HG02571 (cell line): Measurements from ENCODE around the gene UPK3BL1.
"Not testable (repeated sequence)": the region's sequence is repeated elsewhere in the genome, so short reads cannot be mapped to it uniquely, and the experiment has no call there.

ENCODE experiments used
- ATAC-seq: cut with Tn5 transposase; IDR thresholded peaks from one replicate; pipeline ENCODE4 v1.9.1; 2021; ENCODE audit warnings: mild to moderate bottlenecking, moderate library complexity; ENCODE audit not compliant: unreplicated experiment

Gene UPK3BL1

DNA sequence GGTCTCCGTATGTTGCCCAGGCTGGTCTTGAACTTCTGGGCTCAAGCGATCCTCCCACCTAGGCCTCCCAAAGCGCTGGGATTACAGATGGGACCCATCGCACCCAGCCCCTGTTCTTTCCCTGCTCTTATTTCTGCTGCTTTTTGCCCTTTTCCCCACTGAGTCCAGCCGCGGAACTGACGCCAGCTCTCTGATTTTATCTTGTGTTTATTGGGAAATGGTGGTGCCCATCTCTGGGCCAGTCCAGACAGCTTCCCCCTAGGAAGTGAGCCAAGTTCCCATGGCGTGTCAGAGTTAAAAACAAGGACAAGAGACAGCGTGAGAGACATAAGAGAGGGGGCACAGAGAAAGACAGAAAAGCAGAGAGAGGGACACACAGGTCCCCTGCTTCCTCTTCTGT is 12.0 kb downstream of the UPK3BL1 start:
- not testable (repeated sequence) for ATAC-seq

DNA sequence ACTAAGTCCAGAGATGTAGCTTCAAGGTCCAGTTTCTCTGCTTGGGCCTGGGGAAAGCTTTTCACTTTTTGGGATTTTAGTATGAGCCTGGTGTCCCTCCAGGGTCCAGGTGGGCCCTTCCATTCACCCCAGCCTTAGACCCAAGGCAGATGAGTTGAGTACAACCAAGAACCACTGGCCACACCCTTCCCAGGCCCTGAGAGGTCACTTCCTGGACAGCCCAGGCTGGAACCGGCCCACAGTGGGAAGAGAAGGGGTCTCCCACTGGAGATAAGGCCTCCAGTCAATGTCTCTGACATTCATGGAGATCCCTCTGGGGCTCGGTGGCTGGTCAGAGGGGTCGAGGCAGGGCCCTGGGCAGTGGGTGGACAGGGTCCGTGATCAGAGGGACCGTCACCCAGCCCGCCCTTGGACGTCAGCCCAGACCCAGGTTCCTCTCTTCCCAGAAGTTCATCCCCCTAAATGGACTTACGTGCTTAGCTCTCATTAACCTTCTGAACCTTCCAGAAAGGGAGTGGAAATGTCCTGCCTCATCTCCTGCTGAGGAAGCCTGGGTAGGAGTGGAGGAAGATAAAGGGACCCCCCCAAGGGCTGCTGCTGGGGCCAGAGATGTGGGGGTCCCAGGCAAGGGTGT is 15.2 kb downstream of the UPK3BL1 start:
- not testable (repeated sequence) for ATAC-seq

DNA sequence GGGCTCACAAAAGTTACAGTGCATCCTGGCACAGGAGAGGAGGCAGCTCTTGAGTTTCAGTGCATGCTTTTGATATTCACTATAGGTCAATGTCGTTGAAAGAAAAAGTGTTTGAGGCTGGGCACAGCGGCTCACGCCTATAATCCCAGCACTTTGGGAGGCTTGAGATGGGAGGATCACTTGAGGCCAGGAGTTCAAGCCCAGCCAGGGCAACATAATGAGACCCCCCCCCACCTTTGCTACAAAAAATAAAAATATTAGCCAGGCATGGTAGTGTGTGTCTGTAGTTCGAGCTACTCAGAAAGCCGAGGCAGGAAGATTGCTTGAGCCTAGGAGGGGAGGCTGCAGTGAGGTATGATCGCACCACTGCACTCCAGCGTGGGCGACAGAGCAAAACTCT is 24.5 kb downstream of the UPK3BL1 start:
- not testable (repeated sequence) for ATAC-seq

DNA sequence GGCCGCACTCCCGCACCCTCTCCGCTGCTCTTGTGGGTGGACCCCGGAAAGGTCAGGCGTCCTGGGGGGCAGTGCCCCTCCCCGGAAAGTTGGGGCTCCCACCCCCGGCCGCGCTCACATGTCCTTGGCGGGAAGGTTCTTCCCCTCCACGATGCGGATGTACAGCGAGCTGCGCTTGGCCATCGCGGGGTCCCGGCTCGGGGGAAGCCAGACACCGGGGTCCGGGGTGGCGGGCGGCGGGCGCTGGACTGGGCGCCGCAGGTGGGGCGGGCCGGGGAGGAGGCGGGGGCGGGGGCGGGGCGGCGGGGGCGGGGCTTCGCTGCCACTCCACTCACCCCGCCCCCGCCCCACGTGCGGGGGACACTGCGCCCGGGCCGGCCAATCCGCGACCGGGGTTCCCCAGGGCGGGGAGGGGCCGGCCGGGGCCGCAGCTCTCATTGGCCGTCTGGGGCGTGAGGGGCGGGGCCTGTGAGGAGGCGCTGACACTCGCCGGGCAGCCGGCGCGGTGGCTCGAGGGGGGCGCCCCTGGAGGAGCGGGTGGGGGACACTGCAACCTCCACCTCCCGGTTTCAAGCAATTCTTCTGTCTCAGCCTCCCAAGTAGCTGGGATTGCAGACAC is 26.0 kb downstream of the UPK3BL1 start, which contains the start of gene RASA4:
RASA4 (minus strand) TSS at position 250 of the 619 bp plus-strand sequence; CDS start at position 183, 67 bp downstream.
- peak; percentile 64 for ATAC-seq

DNA sequence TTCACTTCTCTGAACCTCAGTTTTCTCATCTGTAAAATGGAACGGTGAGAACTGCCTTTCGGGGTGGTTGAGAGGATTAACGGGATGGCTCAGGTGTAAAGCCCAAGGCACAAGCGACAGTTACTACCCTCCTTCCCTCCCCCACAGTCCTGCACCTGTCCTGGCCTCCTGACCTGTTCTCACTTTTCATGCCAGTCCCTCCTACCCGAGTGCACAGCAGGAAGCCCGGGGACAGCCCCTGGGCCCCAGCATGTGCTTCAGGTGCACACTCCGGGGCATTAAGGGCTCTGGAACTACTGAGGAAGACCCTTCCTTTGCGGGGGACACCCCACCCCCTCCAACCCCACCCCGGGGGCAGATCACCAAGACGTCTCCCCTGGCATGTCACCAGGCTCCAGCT is 26.7 kb downstream of the UPK3BL1 start:
- ATAC-seq, result peak; percentile 14

DNA sequence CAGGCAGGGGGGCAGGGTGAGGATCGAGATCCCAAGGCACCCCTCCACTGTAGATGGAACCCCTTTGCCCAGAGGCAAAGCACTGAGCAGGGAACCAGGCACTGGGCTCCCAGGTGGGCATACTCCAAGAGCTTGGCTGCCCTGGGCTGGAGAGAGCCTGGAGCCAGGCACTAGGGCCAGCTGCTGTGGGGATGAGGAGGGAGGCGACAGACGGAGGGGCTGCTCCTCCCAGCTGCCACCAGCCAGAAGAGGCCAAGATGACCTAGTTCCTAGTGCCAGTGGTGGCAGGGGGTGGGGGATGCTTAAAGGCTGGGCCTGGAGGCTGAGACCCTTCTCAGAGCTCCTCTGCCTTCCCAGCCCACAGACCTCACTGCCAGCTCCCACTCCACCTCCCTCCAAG is 27.7 kb downstream of the UPK3BL1 start:
- ATAC-seq, result not testable (repeated sequence)

DNA sequence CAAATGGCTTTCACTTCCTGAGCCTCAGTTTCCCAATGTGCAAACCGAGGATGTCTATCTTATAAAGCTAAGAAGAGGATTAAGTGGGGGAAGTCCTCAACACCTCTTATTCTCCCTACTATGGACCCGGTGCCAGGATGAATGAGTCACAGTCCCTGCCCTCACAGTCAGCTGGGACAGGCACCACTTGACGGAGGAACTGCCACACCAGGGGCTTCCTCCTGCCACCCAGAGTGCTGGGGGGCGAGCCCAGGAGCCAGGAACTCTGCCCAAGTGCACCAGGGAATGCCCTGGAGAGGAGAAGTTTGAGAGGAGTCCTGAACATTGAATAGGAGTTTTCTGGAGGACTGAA is 28.3 kb downstream of the UPK3BL1 start:
- ATAC-seq, result peak; percentile 14

DNA sequence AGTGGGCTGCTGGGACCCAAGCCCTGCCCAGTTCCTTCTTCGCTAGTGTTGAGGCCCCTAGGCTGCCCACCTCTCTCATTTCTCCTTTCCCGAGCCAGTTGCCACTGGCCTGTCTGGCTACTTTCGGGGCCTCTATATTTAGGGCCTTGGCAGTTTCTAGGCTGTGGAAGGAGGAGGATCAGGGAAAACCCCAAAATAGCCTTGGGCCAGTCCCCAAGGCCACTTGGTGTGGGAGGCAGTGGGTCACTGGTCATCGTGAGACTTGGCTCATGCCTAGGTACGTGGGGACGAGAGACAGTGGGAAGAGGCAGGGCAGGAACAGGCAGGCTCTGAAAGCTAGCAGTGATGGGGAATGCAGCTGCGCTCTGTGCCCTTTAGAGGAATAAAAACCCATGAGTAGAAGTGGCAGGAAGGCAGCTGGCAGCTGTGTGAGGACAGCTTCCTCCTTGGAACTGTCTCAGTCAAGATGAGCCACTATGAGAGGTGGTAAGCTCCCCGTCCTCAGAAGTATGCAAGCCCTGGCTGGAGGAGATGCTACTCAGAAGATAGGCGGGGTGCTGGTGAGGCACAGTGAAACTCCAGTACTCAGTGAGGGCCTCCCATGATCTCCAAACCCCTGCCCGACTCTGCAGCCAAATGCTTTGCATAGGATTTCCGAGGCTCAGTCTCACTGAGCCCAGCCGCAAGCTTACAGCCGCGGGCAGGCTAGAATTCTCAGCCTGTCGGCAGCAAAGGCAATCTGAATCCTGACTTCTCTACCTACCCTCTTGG is 28.8 kb downstream of the UPK3BL1 start:
- peak; percentile 63 for ATAC-seq

DNA sequence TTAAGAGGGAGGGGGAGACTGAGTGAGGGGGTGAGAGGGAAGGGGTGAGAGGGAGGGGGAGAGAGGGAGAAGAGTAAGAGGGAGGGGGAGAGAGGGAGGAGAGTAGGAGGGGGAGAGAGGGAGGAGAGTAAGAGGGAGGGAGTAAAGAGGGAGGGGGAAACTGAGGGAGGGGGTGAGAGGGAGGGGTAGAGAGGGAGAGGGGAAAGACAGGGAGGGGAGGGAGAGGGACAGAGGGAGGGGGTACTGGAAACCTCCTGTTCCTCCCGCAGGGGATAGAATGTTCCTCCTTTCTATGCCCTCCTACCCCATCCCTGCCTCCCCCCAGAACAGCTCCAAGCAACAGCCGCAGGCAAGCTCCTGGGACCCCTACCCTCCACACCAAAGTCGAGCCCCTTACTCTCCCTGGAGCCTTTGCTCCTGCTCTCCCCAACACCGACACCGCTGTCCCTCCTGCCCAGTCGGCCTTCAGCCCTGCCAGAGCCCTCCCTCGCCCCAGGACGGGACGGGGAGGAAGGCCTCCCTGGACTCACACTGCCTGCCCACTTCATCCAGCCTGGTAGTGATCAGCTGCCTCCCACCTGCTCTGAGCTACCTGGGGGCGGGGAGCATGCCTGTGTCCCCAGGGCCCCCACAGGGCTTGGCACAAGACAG is 30.8 kb downstream of the UPK3BL1 start:
- not testable (repeated sequence) for ATAC-seq

DNA sequence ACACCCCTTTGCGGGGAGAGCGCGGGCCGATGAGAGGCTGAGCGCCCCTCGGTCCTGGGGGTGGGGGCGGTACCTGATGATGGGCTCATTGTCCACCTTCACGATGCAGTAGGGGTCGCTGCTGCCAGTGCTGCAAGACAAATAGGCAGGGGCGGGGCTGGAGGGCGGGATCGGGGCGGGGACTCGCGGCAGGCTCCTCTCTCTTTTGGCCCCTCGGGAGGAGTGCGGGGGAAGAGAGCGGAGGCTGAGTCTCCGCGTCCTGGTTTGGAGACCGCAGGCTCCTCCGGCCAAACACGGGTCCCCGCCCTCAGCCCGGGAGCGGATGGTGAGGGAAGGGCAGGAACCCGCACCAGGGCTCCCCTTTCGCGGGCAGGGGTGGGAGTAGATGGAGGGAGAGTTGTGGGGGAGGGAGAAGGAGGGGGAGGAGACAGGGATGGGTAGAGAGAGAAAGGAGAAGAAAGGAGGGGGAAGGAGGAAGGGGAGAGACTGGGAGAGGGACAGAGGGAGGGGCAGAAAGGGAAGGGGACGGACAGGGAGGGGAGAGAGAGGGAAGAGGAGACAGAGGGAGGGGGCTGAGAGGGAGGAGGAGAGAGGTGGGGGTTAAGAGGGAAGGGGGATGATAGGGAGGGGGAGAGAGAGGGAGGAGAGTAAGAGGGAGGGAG is 31.4 kb downstream of the UPK3BL1 start:
- ATAC-seq, result peak; percentile 35

DNA sequence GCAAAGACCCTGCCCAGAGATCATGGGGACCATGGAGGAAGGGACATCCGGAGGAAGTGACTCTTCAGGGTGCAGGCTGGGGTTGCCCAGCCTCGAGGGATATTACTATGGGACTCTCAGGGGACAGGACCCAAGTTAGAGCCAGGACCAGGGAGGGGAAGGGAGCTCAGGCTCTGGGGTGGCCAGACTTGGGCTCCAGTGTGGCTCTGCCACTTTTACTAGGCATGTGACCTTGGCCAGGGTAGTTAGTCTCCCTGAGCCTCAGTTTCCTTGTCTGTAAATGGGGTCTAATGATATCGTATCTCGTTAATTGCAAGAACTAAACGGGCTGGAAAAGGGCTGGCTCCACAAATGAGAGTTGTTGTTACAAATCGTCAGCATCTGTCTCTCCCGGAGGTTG is 32.1 kb downstream of the UPK3BL1 start:
- ATAC-seq, result not testable (repeated sequence)

DNA sequence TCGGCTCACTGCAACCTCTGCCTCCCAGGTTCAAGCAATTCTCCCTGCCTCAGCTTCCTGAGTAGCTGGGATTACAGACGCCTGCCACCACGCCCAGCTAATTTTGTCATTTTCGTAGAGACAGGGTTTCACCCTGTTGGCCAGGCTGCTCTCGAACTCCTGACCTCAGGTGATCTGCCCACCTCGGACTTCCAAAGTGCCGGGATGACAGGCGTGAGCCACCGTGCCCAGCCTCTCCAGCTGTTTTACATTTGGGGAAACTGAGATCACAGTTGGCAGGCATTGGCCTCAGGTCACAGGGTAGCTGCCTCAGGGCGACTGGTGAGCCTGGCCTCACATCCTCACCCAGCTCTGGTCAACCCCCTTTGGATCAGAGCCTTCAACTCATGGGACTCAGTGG is 32.9 kb downstream of the UPK3BL1 start:
- ATAC-seq, result not testable (repeated sequence)

DNA sequence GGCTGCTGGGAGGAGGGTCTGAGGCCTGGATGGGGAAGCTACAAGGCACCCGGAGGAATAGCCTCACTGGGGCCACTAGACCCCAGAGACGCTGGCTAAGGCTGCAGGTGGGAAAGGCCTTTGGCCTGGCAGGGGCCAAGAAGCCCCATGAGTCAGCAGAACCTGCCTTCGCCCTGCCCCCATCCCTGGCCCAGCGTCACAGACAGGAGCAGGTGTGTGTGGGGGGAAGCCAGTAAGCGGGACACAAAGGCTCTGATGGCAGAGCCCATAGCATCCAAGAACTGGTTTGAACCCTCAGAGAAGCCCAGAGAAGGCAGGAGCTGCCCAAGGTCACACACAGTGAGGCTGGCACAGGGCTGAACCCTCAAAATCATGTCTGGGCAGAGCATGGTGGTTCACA is 35.7 kb downstream of the UPK3BL1 start:
- ATAC-seq, result not testable (repeated sequence)

DNA sequence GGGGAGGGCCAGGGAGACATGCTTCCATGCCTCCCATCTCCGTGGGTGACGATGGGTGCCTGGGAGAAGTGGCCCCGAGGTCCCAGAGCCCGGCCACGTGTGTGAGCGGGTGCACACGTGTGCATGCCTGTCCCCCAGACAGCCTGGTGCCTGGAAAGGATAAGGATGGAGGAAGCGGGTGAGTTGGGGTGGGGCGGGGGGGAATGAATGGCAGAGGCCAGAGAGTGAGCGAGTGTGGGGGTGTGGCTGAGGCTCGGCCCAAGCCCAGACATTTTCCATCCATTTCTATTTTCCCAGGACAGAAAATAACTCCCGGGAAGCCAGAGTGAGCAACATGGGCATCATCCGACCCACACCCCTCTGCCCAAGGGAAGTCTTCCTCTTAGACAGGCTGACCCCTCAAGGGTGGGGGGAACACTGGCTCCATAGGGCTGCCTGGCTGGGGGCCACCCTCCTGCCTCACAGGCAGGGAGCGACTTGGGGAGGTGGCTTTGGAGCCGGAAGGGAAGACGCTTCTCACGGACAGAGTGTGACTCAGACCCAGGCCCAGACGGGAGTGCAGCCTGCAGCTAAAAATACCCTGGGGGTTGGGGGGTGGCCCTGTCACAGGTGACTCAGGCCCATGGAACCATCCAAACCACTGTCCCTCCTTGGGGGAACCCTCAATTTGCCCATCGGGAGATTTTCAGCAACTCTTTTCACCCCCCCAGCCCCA is 38.0 kb downstream of the UPK3BL1 start:
- not testable (repeated sequence) for ATAC-seq

DNA sequence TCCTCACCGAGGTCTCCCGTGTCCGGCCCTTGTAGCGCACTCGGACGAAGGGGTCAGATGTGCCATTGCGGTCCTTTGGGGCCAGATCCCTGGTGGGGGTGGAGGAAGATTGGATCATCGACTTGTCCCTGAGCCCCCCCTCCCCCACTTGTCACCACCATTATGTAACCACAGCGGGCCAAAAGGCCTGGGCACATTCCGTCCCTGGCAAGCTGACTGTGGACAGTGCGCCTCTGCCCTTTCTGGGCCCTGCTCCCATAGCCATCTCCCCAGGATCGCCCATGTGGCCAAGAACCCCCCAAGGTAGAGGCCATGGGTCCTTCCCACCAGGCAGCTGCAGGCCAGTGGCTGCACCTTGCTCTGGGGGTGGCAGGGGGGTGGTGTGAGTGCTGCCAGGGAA is 40.3 kb downstream of the UPK3BL1 start:
- ATAC-seq, result not testable (repeated sequence)

DNA sequence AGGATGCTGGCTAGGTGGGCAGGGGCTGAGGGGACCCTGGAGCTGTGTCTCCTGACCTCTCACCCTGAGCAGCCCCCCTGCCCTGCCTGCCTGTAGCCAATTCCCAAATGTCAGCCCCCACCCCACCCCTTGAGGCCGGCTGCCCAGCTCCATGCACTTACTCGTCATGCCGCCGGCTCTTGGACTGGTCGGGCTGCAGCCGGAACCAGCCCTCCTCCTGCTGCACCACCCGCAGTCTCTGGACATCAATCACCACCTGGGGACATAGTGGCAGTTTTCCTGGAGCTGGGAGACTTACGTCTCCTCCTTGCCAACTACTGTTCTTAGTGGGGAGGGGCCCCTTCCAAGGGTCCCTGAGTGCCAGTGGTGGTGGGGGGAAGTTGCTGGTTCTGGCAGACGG is 42.9 kb downstream of the UPK3BL1 start:
- ATAC-seq, result not testable (repeated sequence)

DNA sequence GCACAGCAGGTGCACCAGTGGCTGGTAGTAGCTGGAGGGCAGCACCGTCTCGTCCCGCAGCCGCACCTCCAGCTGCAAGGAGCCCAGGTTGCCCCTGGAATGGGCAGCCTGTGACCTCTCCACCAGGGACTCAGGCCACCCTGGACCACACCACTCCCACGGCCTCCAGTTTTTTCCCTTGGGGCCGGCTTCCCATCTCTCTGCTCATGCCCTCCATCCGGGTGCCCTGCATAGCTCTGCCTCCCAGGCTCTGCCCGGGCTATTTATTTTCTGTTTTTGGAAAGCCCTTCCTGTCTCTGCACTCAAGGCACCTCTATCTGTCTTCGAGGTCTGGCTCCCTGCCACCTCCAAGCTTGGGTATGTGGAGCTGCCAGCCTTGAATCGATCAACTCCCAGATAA is 46.6 kb downstream of the UPK3BL1 start:
- ATAC-seq, result not testable (repeated sequence)

DNA sequence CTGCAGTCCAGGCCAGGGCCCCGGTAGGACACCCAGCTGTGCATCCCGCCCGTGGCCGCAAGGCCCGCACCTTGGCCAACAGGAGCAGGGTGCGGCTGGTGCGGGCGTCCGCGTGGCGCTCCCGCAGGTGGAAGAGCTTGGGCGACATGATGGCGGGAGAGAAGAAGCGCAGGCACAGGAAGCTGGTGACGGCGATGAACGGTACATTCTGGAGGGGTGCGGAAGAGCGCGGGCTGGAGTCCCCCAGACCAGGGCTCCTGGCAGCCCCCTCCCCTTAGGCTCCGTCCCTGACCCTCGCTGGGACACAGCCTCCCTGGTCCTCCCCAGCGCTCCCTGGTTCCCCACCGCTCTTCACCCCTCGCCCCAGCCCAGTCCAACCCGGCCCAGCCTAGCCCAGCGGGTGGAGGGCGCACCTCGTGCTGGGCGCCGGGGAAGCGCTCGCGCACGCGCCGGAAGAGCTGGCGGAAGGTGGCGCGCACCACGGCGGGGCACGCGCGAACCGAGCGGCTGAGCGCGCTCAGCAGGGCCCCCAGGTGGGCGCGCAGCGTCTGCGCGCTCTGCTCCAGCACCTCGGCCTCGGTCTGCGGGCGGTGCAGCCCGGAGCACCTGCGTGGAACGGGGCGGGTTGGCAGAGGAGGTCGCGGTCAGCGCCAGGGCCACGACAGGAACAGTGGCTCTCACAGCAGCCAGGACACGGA is 48.8 kb downstream of the UPK3BL1 start:
- ATAC-seq, result peak; percentile 44

DNA sequence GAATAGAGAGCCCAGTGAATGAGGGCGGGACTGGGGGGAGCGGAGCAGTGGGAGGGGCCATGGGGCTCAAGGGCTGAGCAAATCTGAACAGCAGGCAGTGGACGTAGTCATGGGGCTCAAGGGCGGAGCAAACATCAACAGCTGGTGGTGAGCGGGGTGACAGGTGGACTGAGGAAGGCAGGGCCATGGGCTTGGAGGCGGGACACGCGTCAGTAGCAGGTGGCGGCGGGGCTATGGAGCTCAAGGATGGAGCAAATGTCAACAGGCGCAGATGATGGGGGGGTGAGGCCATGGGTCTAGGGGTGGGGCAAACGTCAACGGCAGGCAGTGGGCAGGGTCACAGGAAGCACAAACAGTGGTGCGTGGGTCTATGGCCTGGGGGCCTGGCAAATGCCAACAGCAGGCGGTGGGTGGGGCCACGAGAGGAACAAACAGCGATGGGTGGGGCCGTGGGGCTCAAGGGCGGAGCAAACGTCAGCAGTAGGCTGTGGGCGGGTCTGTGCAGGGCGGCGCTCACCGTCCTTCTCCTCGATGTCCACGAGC is 50.0 kb downstream of the UPK3BL1 start:
- peak; percentile 55 for ATAC-seq
